IPS-20b (cell line): Measurements from ENCODE around the gene CNBP.
"Not testable (repeated sequence)": the region's sequence is repeated elsewhere in the genome, so short reads cannot be mapped to it uniquely, and the experiment has no call there.

Experiments
- H3K27ac ChIP-seq: one replicate; pipeline ENCODE4 v1.5.1; 2013; ENCODE audit warnings: low read length
- H3K27me3 ChIP-seq: 2 replicates; pipeline ENCODE4 v1.6.1; 2013; ENCODE audit warnings: mild to moderate bottlenecking, low read length, inconsistent platforms; ENCODE audit not compliant: insufficient read depth
- H3K36me3 ChIP-seq: 2 replicates; pipeline ENCODE4 v1.6.1; 2013; ENCODE audit warnings: low read depth, mild to moderate bottlenecking, inconsistent platforms, low read length, moderate library complexity; ENCODE audit not compliant: insufficient read depth
- H3K4me1 ChIP-seq: 2 replicates; pipeline ENCODE4 v1.6.1; 2013; ENCODE audit warnings: mild to moderate bottlenecking, control low read depth, inconsistent platforms, low read length, moderate library complexity; ENCODE audit not compliant: insufficient read depth
- H3K4me3 ChIP-seq: 2 replicates; pipeline ENCODE4 v1.5.1; 2013; ENCODE audit warnings: mild to moderate bottlenecking, low read length, inconsistent platforms
- H3K9ac ChIP-seq: 2 replicates; pipeline ENCODE4 v1.6.1; 2013; ENCODE audit warnings: low read depth, mild to moderate bottlenecking, inconsistent platforms, low read length, moderate library complexity
- H3K9me3 ChIP-seq: 2 replicates; pipeline ENCODE4 v1.6.1; 2013; ENCODE audit warnings: mild to moderate bottlenecking, low read depth, low read length, inconsistent platforms; ENCODE audit not compliant: insufficient read depth

The CNBP gene

DNA sequence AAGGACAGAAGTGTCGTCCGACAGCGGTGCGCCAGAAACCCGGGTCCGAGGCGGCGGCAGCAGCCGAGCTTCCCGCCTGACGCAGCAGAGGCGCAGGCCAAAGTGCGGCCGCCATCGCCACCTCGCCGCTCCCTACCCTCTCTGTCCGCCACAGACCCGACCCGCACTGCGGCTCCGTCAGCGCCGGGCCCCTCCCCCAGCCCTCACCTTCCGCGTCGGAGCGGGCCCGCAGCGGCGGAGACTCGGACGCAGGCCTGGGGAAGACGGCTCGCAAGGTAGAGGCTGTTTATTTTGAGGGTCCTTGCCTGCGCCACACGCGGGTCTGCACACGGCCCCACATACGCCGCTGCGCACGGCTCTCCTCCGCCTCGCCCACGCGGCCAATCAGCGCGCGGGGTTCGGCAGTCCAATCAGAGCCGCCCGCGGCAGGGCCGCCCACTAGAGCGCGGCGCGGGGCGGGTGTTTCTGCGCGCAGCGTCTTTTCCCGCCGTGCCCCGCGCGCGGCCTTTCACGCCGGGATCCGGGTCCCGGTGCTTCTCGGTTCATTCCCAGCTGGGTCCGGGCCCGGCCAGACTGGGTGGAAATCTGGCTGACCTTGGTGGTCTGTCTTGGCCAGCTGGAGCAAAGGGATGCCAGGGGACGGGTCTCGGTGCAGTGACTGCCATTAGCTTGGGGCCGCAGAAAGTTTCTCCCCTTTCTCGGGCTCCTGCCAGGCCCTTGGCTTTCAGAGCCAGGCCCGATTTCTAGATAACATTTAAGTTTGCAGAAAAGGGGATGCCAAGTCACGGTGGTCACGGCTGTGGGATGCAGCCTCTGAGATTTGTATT, at the start of gene CNBP:
TSS of gene CNBP (minus strand) at position 328 of the 827 bp plus-strand sequence. CDS start 12,139 bp downstream, outside the sequence.
- H3K27ac ChIP-seq, result peak within 1 kb of the TSS; percentile 99
- peaks cover 21% of the 10 kb centered on the region for H3K36me3 ChIP-seq
- peaks cover 5% of the 10 kb centered on the region; the same call in 1 of the 2 replicates for H3K4me1 ChIP-seq

DNA sequence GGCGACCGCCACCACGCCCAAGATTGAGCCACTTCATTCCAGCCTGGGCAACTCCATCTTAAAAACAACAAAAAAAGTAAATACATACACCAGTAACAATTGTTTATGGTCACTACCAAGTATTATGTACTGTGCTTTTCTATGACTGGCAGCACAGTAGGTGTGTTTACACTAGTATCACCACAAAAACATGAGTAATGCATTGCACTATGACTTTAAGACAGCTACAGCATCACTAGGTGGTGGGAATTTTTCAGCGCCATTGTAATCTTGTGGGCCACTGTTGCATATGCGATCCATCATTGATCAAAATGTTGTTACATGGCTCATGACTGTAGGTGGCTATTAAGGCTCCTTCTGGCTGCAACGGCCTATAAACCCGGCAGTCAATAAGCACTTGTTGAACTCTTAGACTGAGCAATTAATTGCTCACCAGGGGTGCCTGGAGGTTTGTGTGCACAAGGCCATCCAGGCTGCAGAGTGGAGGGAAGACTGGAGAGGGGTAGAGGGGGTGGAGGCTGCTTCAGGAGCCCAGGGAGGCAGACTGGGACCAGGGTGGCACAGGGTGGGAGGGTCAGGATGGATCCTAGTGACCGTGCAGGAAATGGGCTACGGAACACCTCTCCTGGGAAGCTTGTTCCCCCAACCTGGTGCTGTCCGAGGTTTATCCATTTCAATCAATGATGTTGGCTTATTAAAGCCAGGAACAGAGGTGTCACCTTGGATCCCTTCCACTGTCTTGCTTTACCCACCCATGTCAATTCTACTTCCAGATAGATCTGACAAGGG, 47.8 kb upstream of the CNBP start:
- Histone ChIP-seq H3K27ac (no peak overlapping the region), H3K9me3 (no peaks in the 10 kb centered on the region), H3K27me3 (no peaks in the 10 kb centered on the region), H3K4me1 (peaks cover 10% of the 10 kb centered on the region), H3K4me3 (no peak overlapping the region), H3K9ac (no peak overlapping the region), H3K36me3 (no peaks in the 10 kb centered on the region)

More for the DNA sequence above, at the start of gene CNBP:
- peak within 1 kb of the TSS; percentile 99 for H3K9ac ChIP-seq
- H3K9me3 ChIP-seq, result no peaks in the 10 kb centered on the region
- no peaks in the 10 kb centered on the region for H3K27me3 ChIP-seq
- peak within 1 kb of the TSS; percentile 81 for H3K4me3 ChIP-seq

DNA sequence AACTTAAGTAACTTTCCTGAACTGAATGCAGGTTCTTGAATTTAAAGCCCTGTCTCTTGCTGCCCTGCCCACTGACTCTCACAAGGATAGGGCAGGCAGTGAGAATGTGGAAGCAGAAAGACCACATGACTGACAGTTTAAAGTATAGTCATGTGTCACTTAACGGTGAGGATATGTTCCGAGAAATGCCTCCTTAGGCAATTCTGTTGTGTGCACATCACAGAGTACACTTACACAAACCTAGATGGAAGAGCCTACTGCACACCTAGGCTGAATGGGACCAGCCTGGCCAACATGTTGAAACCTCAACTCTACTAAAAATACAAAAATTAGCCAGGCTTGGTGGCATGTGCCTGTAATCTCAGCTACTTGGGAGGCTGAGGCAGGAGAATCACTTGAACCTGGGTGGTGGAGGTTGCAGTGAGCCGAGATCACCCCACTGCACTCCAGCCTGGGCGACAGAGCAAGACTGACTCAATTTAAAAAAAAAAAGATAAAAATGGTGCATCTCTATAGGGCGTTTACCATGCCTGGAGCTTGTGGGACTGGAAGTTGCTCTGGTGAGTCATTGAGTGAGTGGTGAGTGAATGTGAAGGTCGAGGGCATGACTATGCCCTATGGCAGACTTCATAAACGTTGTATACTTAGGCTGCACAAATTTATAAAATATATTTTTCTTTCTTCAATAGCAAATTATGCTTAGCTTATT, 46.8 kb upstream of the CNBP start:
- Histone ChIP-seq H3K9me3 (no peaks in the 10 kb centered on the region), H3K27me3 (no peaks in the 10 kb centered on the region), H3K27ac (no peak overlapping the region), H3K4me3 (no peak overlapping the region), H3K9ac (no peak overlapping the region), H3K4me1 (peaks cover 10% of the 10 kb centered on the region), H3K36me3 (no peaks in the 10 kb centered on the region)

DNA sequence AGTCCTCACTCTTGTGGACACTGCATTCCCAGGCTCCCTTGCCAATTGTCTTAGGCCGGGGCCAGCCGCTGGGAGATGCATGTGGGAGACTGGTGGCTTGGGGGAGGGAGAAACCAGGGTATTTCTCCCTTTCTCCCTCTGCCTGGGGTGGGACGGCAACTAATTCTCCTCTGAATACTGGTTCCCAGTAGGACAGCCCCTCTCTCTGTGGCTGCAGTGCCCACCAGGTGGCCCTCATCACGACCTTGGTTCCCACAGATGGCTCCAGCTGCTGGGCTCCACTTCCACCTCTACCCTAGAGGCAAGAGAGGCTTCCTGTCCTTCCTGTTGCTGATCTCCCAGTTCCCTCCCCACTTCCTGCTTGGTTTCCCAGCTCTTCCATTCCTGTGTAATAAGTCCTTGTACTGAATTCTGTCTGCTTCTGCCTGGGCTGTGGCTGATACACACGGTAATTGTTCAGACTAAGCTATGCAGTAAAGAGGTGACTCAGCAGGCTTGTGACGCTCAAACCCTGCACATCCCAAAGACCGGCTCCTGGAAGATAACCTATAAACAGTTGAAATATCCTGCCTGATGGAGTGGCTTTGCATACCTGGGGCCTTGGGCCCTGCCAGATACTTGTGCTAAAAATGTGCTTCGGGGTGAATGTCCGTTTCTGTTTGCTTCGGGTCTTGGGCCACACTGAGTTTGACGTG, 45.3 kb upstream of the CNBP start:
- peak overlapping the region; percentile 13 for H3K27ac ChIP-seq
- H3K4me1 ChIP-seq, result peaks cover 10% of the 10 kb centered on the region
- H3K4me3 ChIP-seq, result peak overlapping the region; percentile 44; the same call in 1 of the 2 replicates
- H3K36me3 ChIP-seq, result no peaks in the 10 kb centered on the region
- no peaks in the 10 kb centered on the region for H3K9me3 ChIP-seq
- peak overlapping the region; percentile 34; the same call in 1 of the 2 replicates for H3K9ac ChIP-seq
- no peaks in the 10 kb centered on the region for H3K27me3 ChIP-seq

DNA sequence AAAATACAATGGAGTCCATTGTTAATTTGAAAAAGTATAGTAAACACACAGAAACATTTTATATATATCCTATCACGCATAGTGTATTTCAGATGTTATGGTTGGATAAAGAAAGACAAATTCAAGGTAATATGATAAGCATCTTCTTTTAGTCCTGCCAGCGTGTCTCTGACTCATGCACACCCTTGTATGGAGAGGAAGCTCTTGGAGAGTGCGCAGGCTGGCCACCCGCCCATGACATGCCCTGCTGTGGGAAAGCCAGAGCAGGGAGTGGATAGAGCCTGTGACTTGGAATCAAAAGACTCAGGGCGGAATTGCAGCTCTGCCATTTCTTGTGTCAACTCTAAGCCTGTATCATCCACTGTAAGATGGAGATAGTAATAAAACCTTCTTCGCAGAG, 42.7 kb upstream of the CNBP start:
- Histone ChIP-seq H3K27ac (no peak overlapping the region), H3K9me3 (no peaks in the 10 kb centered on the region), H3K4me3 (no peak overlapping the region), H3K27me3 (no peaks in the 10 kb centered on the region), H3K36me3 (no peaks in the 10 kb centered on the region), H3K4me1 (peaks cover 10% of the 10 kb centered on the region), H3K9ac (no peak overlapping the region)

DNA sequence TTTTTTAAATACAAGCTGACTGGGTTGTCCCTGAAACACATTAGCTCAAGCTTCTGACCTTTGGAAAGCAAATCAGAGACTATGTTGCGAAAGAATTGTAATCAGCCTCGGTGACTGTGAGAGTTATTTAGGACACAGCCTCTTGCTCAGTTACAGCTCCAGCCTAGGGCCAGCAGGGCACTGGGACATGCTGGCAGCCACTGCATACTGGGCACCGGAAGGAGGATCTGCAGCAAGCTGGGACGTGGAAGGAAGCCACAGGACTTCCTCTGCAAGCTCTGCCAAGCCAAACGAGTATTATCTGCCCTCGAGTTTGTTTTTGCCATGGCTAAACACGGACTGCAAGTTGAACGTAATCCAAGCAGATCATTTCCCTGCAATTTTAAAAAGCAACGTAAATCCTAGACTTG, 41.3 kb upstream of the CNBP start:
- peaks cover 10% of the 10 kb centered on the region for H3K4me1 ChIP-seq
- no peak overlapping the region for H3K9ac ChIP-seq
- no peak overlapping the region for H3K4me3 ChIP-seq
- no peaks in the 10 kb centered on the region for H3K27me3 ChIP-seq
- no peaks in the 10 kb centered on the region for H3K9me3 ChIP-seq
- no peaks in the 10 kb centered on the region for H3K36me3 ChIP-seq
- H3K27ac ChIP-seq, result no peak overlapping the region

DNA sequence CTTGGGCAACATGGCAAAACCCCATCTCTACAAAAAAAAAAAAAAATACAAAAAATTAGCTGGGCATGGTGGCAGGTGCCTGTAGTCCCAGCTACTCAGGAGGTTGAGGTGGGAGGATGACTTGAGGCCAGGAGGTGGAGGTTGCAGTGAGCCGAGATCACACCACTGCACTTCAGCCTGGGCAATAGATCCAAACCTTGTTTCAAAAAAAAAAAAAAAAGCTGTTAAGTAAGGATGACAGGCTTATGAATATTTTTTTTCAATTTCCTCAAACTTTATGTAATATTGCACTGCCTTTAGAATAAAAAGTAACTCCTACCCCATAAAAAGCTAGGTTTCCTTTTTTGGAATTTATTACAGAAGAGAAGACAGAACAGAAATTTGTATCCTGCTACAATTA, 40.7 kb upstream of the CNBP start:
- not testable (repeated sequence) for H3K9me3 ChIP-seq, H3K4me3 ChIP-seq, H3K9ac ChIP-seq, H3K4me1 ChIP-seq, H3K27ac ChIP-seq, H3K36me3 ChIP-seq, H3K27me3 ChIP-seq

DNA sequence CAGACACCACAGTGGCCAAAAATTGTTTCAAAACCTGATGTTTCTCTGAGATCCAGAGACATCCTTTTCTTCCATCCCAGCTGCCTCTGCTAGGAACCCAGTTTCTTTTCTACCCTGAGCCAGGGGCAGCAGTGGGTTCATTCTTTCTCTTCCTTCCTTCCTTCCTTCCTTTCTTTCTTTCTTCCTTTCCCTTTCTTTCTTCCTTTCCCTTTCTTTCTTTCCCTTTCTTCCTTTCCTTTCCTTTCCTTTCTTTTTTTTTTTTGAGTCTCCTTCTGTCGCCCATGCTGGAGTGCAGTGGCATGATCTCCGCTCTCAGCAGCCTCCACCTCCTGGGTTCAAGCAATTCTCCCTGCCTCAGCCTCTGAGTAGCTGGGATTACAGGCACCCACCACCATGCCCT, 35.0 kb upstream of the CNBP start:
- Histone ChIP-seq H3K9ac (no peak overlapping the region), H3K9me3 (no peaks in the 10 kb centered on the region), H3K4me1 (no peaks in the 10 kb centered on the region), H3K36me3 (no peaks in the 10 kb centered on the region), H3K27me3 (no peaks in the 10 kb centered on the region), H3K27ac (no peak overlapping the region), H3K4me3 (no peak overlapping the region)

DNA sequence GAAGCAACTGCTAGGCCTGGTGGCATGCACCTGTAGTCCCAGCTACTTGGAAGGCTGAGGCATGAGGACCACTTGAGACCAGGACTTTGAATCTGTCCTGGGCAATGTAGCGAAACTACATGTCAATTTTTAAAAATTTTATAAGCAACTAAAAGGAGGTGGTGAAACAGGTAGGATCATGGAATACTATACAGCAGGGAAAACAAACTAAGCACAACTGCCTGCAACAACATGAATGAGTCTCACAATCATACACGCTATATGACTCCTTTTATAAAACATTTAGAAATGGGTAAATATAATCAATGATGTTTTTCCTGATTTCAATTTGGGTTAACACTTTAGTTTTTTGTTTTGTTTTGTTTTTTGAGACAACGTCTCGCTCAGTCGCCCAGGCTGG, 29.5 kb upstream of the CNBP start:
- no peaks in the 10 kb centered on the region for H3K9me3 ChIP-seq
- no peaks in the 10 kb centered on the region for H3K4me1 ChIP-seq
- H3K27me3 ChIP-seq, result no peaks in the 10 kb centered on the region
- H3K9ac ChIP-seq, result no peak overlapping the region
- H3K27ac ChIP-seq, result no peak overlapping the region
- no peaks in the 10 kb centered on the region for H3K36me3 ChIP-seq
- no peak overlapping the region for H3K4me3 ChIP-seq

DNA sequence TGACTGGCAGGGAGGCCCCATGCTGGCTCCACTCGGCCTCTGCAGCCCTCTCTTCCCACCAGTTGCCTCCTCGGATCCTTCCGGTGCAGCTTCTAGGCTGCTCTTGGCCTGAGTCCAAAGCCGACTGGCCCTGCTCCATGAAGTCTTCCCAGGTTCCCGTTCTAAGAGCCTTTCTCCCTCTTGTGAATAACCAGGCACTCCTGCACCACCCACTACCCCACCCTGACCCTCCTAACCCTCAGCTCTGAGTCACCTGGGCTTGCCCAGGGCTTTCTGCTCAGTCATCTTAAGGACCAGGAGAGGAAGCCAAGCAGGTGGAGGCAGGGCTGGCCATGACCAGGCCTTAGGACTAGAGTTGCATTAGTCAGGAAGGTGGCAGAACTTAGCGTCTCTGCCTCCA, 28.1 kb upstream of the CNBP start:
- Histone ChIP-seq H3K36me3 (no peaks in the 10 kb centered on the region), H3K27me3 (no peaks in the 10 kb centered on the region), H3K9ac (no peak overlapping the region), H3K27ac (no peak overlapping the region), H3K4me1 (no peaks in the 10 kb centered on the region), H3K4me3 (no peak overlapping the region), H3K9me3 (no peaks in the 10 kb centered on the region)

DNA sequence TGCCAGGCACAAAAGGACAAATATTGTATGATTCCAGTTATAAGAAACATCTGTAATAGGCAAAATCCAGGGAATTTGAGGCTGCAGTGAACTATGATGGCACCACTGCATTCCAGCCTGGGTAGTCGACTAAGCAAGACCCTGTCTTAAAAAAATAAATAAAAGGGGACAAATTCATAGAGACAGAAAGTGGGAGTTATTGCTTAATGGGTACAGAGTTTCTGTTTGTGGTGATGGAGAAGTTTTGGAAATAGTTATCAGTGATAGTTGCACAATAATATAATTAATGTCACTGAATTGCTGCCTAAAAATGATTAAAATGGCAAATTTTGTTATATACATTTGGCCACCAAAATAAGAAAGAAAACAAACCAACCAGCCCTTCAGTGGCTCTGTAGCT, 27.6 kb upstream of the CNBP start:
- Histone ChIP-seq H3K9ac (no peak overlapping the region), H3K27ac (no peak overlapping the region), H3K9me3 (no peaks in the 10 kb centered on the region), H3K4me1 (no peaks in the 10 kb centered on the region), H3K27me3 (no peaks in the 10 kb centered on the region), H3K36me3 (no peaks in the 10 kb centered on the region), H3K4me3 (no peak overlapping the region)
